GM12878 (cell line): ENCODE results near the gene EAF2. TPM values are rescaled to one million over a fixed set of nuclear protein-coding genes. Genes with fewer than 3 reads are reported as not detected.

ENCODE experiments used
- CBX3 ChIP-seq: fragments of 200-600 bp; sonication (generic); IDR thresholded peaks from 2 replicates; pipeline ENCODE4 v1.6.1; 2016; ENCODE audit warnings: low read depth, borderline replicate concordance
- CBX5 ChIP-seq: sonication (generic); IDR thresholded peaks from 2 replicates; pipeline ENCODE4 v1.6.1; 2016; ENCODE audit warnings: low read depth, moderate library complexity, mild to moderate bottlenecking, inconsistent platforms
- DPF2 ChIP-seq: fragments of 450-650 bp; IDR thresholded peaks from 2 replicates; pipeline ENCODE4 v1.6.1; 2017; ENCODE audit warnings: mild to moderate bottlenecking
- EGR1 ChIP-seq, 2 experiments: IDR thresholded peaks; 1 replicate in 1 of 2; 2 replicates in 1 of 2; pipeline ENCODE4 v1.6.1; 2011 to 2012; ENCODE audit warnings: low read depth in 2 of 2, low read length in 2 of 2, borderline replicate concordance in 1 of 2, mild to moderate bottlenecking in 1 of 2, moderate library complexity in 1 of 2
- FOXM1 ChIP-seq: IDR thresholded peaks from 2 replicates; pipeline ENCODE4 v1.6.1; 2012; ENCODE audit warnings: low read depth, mild to moderate bottlenecking, inconsistent platforms, low read length, moderate library complexity
- HDGF ChIP-seq: fragments of 450-650 bp; IDR thresholded peaks from 2 replicates; pipeline ENCODE4 v1.6.1; 2016; ENCODE audit warnings: antibody characterized with exemption
- NBN ChIP-seq: fragments of 450-650 bp; IDR thresholded peaks from 2 replicates; pipeline ENCODE4 v1.6.1; 2016
- NFIC ChIP-seq: IDR thresholded peaks from 2 replicates; pipeline ENCODE4 v1.6.1; 2012; ENCODE audit warnings: low read depth, mild to moderate bottlenecking, inconsistent platforms, low read length, moderate library complexity
- PML ChIP-seq: IDR thresholded peaks from 2 replicates; pipeline ENCODE4 v1.6.1; 2012; ENCODE audit warnings: low read length, inconsistent platforms
- RBBP5 ChIP-seq: fragments of 200-600 bp; sonication (generic); conservative IDR thresholded peaks from 2 replicates; pipeline ENCODE4 v1.6.1; 2016
- RELA ChIP-seq: fragments of 450-650 bp; IDR thresholded peaks from 2 replicates; pipeline ENCODE4 v1.8.0; 2014; ENCODE audit warnings: borderline replicate concordance; ENCODE audit not compliant: partially characterized antibody
- TCF3 ChIP-seq: IDR thresholded peaks from 2 replicates; pipeline ENCODE4 v1.6.1; 2012; ENCODE audit warnings: low read depth, mild to moderate bottlenecking, low read length, borderline replicate concordance; ENCODE audit not compliant: insufficient read depth
- TCF7 ChIP-seq: IDR thresholded peaks from 2 replicates; pipeline ENCODE4 v1.6.1; 2014; ENCODE audit warnings: antibody characterized with exemption, borderline replicate concordance
- YY1 ChIP-seq: IDR thresholded peaks from 2 replicates; pipeline ENCODE4 v1.6.1; 2011; ENCODE audit warnings: low read depth, mild to moderate bottlenecking, low read length
- polyA plus RNA-seq, 11 experiments: library from polyadenylated mRNA; depleted of rRNA in 4 of 11; unstranded in 6 of 11; stranded (reverse) in 5 of 11; fragments of >200 nt; fragmentation: Nextera tagmentation in 4 of 11; fragmentation: Illumina TruSeq in 1 of 11; extraction: Ambion mirVana in 4 of 11; extraction: Trizol in 1 of 11; gene quantifications; 1 replicate in 1 of 11; 2 replicates in 10 of 11; pipeline versions ENCODE4 v1.2.1 to v1.2.3, GENCODE V29; 2011 to 2016; ENCODE audit warnings: inconsistent platforms in 2 of 11, missing spikeins in 2 of 11, low read depth in 1 of 11
- total RNA-seq, 4 experiments: library from RNA; depleted of rRNA in 3 of 4; stranded (reverse); fragments of >200 nt in 3 of 4; fragmentation: Illumina TruSeq in 1 of 4; extraction: Trizol in 1 of 4; gene quantifications; 2 replicates each; pipeline versions ENCODE4 v1.2.1 to v1.2.3, GENCODE V29; 2013 to 2021
- TF ChIP-seq, protein P1 (sequence below): IDR thresholded peaks from 2 replicates; pipeline ENCODE4 v1.6.1; 2012; ENCODE audit warnings: mild to moderate bottlenecking, low read depth, low read length
- TF ChIP-seq, protein P2 (sequence below): fragments of 450-650 bp; formaldehyde crosslinking; IDR thresholded peaks from 2 replicates; pipeline ENCODE4 v1.4.0; 2020; ENCODE audit warnings: mild to moderate bottlenecking, moderate library complexity
- TF ChIP-seq, protein P3 (sequence below): IDR thresholded peaks from 2 replicates; pipeline ENCODE4 v1.6.1; 2011; ENCODE audit warnings: low read depth, mild to moderate bottlenecking, low read length, moderate library complexity, borderline replicate concordance; ENCODE audit errors: extremely low read depth
- TF ChIP-seq, protein P4 (sequence below): fragments of 450-650 bp; IDR thresholded peaks from 2 replicates; pipeline ENCODE4 v1.6.1; 2014; ENCODE audit warnings: mild to moderate bottlenecking

Gene EAF2
- total and polyA plus RNA-seq, 10 of the 15 experiments (the other 5 are each of a cell fraction or from before 2014, with no cell fraction given): 47.3 to 193 (median 72.2) TPM

DNA sequence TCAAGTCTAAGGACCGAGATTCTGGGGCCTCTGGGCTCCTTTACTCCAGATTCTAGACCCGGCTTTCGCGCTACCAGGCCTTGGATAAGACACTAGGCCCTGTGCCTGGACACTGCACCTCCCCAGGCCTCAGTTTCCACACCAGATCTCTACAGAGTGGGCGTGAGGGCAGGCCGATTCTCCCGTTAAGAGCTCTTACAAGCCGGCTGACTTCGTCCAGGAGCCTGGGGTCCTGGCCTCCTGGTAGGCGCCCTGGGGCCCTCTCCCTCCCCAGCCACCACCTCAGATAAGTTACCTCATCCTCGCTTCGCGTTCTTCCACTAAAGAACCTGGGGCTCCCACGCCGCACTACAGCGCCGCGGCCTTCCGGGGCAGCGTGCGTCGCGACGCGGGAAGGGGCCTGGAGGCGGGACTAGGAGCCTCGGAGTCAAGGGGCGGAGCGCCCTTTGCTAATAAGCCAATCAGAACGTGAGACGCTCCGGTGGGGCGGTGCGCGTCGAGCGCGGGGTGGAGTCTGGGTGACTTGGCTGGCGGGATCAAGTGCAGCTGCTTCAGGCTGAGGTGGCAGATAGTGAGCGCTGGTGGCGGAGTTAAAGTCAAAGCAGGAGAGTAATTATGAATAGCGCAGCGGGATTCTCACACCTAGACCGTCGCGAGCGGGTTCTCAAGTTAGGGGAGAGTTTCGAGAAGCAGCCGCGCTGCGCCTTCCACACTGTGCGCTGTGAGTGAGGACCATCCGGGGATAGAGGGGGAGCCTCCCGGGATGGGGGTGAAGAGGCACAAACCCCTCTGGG is at the start of gene EAF2, which contains the start of gene IQCB1 (continued):
- TF ChIP-seq, protein P1, sequence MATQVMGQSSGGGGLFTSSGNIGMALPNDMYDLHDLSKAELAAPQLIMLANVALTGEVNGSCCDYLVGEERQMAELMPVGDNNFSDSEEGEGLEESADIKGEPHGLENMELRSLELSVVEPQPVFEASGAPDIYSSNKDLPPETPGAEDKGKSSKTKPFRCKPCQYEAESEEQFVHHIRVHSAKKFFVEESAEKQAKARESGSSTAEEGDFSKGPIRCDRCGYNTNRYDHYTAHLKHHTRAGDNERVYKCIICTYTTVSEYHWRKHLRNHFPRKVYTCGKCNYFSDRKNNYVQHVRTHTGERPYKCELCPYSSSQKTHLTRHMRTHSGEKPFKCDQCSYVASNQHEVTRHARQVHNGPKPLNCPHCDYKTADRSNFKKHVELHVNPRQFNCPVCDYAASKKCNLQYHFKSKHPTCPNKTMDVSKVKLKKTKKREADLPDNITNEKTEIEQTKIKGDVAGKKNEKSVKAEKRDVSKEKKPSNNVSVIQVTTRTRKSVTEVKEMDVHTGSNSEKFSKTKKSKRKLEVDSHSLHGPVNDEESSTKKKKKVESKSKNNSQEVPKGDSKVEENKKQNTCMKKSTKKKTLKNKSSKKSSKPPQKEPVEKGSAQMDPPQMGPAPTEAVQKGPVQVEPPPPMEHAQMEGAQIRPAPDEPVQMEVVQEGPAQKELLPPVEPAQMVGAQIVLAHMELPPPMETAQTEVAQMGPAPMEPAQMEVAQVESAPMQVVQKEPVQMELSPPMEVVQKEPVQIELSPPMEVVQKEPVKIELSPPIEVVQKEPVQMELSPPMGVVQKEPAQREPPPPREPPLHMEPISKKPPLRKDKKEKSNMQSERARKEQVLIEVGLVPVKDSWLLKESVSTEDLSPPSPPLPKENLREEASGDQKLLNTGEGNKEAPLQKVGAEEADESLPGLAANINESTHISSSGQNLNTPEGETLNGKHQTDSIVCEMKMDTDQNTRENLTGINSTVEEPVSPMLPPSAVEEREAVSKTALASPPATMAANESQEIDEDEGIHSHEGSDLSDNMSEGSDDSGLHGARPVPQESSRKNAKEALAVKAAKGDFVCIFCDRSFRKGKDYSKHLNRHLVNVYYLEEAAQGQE: no peak
- peak; percentile 85 for TF ChIP-seq HDGF
- no peak for TF ChIP-seq RBBP5
- TF ChIP-seq, protein P2, sequence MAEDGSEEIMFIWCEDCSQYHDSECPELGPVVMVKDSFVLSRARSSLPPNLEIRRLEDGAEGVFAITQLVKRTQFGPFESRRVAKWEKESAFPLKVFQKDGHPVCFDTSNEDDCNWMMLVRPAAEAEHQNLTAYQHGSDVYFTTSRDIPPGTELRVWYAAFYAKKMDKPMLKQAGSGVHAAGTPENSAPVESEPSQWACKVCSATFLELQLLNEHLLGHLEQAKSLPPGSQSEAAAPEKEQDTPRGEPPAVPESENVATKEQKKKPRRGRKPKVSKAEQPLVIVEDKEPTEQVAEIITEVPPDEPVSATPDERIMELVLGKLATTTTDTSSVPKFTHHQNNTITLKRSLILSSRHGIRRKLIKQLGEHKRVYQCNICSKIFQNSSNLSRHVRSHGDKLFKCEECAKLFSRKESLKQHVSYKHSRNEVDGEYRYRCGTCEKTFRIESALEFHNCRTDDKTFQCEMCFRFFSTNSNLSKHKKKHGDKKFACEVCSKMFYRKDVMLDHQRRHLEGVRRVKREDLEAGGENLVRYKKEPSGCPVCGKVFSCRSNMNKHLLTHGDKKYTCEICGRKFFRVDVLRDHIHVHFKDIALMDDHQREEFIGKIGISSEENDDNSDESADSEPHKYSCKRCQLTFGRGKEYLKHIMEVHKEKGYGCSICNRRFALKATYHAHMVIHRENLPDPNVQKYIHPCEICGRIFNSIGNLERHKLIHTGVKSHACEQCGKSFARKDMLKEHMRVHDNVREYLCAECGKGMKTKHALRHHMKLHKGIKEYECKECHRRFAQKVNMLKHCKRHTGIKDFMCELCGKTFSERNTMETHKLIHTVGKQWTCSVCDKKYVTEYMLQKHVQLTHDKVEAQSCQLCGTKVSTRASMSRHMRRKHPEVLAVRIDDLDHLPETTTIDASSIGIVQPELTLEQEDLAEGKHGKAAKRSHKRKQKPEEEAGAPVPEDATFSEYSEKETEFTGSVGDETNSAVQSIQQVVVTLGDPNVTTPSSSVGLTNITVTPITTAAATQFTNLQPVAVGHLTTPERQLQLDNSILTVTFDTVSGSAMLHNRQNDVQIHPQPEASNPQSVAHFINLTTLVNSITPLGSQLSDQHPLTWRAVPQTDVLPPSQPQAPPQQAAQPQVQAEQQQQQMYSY (CRISPR knock-in tag): no peak
- TF ChIP-seq TCF7: no peak
- no peak for TF ChIP-seq NFIC
- peak; percentile 77; the same call in 1 of the 2 replicates for TF ChIP-seq TCF3
- TF ChIP-seq, protein P3, sequence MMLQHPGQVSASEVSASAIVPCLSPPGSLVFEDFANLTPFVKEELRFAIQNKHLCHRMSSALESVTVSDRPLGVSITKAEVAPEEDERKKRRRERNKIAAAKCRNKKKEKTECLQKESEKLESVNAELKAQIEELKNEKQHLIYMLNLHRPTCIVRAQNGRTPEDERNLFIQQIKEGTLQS: no peak
- TF ChIP-seq EGR1 (IDR thresholded peaks at IDR 0.05; ENCODE audit: borderline replicate concordance in 1 of 2, low read depth in 2 of 2, low read length in 2 of 2): 0 out of 3 replicates have a peak, but pooled peaks of 1 of the 2 experiments have one; percentile 5
- TF ChIP-seq DPF2: peak; percentile 24; the same call in 1 of the 2 replicates
- peak; percentile 94 for TF ChIP-seq PML
- peak; percentile 32; the same call in 1 of the 2 replicates for TF ChIP-seq YY1
- TF ChIP-seq NBN: 0 out of 2 replicates have a peak, but pooled peaks have one; percentile 54
- TF ChIP-seq CBX5: 0 out of 2 replicates have a peak, but pooled peaks have one; percentile 52
- no peak for TF ChIP-seq FOXM1
- TF ChIP-seq CBX3: no peak
- peak; percentile 18 for TF ChIP-seq RELA
- TF ChIP-seq, protein P4, sequence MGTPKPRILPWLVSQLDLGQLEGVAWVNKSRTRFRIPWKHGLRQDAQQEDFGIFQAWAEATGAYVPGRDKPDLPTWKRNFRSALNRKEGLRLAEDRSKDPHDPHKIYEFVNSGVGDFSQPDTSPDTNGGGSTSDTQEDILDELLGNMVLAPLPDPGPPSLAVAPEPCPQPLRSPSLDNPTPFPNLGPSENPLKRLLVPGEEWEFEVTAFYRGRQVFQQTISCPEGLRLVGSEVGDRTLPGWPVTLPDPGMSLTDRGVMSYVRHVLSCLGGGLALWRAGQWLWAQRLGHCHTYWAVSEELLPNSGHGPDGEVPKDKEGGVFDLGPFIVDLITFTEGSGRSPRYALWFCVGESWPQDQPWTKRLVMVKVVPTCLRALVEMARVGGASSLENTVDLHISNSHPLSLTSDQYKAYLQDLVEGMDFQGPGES: 0 out of 2 replicates have a peak, but pooled peaks have one; percentile 33
